Limb (tissue), 2 donors: Measurements from ENCODE around the gene CLDN14.

ENCODE experiments used
- DNase-seq, 2 donors: peaks; one replicate each; pipeline ENCODE4 v3.0.0-alpha.2; 2016; ENCODE audit errors: extremely low spot score in 2 of 2

The CLDN14 gene

DNA sequence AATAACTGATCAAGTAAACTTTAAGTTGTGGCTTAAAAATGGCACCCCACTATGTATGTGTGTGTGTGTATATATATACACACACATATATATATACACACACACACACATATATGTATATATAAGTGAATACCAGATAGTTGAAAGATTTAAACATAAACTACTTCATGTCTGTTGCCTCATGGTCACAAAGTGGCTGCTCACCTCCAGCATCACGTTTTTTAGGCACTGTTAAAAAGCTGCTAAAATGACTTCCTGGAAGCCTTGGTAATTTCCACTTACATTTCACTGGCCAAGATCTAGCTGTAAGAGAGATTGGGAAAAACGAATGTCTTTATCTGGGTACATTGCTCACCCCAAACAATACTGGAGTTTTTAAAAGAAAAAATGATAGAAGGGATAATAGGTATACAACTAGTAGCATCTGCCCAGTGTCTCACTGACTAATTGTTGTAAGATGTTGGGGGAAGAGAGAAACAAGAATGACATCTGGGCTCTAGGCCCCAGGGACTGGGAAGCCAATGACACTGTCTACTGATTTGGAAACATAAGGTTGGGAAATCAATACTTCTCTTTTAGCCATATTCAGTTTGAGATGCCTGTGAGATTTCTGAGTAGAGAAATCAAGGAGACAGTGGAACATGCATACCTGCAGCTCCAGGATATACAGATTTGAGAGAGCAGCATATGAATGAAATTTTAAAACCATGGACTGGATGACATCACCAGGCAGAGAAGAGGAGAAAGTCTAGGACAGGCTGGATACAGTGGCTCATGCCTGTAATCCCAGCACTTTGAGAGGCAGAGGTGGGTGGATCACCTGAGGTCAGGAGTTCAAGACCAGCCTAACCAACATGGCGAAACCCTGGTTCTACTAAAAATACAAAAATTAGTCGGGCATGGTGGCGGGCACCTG is 42.8 kb downstream of the CLDN14 start:
- no peak for DNase-seq

GRCh38 chr21:36434144-36434543 is 45.8 kb downstream of the CLDN14 start:
- DNase-seq = no peak

- no peak for DNase-seq
Measured at GRCh38 chr21:36433059-36433709, 46.7 kb downstream of the CLDN14 start.

DNA sequence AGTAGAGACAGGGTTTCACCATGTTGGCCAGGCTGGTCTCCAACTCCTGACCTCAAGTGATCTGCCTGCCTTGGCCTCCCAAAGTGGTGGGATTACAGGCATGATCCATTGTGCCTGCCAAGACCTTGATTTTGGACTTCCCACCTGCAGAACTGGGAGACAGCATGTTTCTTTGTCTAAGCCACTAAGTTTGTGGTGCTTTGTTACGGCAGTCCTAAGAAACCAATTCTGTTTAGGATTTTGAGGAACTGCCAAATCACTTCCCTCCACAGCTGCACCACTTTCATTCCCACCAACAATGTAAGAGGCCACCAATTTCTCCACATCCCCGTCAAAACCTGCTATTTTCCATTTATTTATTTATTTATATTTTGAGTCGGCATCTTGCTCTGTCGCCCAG is 48.7 kb downstream of the CLDN14 start:
- no peak for DNase-seq

- no peak for DNase-seq
Measured at GRCh38 chr21:36430841-36431240, 49.1 kb downstream of the CLDN14 start.

- DNase-seq = peak in 1 of 2 donors; percentile 27
Measured at GRCh38 chr21:36429947-36430546, 49.9 kb downstream of the CLDN14 start.

GRCh38 chr21:36428761-36429432 is 51.0 kb downstream of the CLDN14 start:
- no peak for DNase-seq

- no peak for DNase-seq
Measured at GRCh38 chr21:36427502-36427901, 52.4 kb downstream of the CLDN14 start.

DNA sequence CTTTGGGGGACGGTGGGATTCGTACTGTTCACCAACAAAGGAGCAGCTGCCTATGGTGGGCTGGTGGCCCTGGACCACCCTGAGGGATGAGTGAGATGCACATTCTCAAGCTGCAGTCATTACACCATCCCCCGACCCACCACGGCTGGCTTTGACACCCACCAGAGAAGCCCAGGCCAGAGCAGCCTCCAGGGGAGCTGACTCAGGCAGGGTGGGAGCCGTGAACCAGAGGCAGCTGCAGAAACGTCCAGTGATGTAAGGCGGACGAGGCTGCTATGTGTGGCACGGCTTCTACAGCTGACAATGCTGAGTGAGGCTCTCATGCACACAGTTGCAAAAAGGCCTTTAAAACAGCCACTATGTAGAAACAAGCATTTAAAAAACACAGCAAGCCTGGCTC is 54.6 kb downstream of the CLDN14 start:
- no peak for DNase-seq

DNA sequence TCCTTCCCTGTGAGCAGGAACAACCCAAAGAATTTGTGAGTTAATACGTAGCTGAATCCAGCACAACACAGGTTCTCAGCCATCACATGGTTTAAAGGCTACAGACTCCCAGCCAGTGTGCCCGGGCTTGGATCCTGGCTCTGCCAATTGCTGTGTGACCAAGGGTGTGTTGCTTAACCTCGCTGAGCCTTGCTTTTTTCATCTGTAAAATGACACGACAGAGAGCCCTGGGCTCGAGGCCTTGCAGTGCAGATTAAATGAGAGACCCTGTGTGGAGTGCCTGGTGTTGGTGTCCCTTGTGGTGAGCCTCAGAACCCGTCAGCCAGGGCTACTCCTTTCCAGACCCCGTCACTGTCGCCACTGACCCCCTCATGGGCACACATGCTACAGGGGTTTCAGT is 55.3 kb downstream of the CLDN14 start:
- DNase-seq = no peak

GRCh38 chr21:36423771-36424433 is 56.0 kb downstream of the CLDN14 start:
- DNase-seq = no peak

DNA sequence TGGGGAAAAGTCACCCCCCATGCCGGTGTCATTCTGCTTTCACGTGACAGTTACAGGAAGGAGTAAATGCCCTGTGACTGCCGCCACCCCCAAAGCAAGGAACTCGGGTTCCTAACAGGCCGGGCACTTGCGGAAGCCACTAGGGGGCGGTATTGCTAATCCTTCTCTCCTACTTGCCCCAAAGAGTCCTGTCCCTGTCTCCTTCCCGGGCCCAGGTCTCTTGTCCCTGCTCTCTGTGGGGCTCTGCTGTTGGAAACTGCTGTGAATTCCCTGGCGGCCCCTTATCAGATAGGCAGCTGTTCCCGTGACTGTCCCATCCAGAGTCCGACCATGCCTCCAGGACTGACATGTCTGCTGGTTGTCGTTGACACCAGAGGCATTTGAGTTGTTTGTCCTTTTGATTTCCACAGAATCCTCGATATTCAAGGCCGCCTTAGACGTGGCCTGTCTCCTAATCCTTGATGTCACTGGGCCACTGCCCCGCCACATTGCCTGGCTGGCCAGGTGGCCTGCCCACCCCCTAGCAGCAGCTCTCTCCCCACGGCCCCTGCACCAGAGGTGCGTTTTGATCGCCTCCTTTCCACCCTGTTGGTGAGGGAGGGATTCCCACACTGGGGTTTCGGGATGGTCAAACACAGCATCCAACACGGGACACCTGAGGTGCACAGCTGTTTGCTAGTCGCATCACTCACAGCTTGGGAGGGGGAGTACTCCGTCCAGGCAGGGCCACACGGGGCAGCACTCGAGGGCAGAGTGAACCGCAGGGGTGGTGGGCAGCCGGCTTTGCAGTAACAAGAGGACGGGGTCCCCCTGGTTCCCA is 57.4 kb downstream of the CLDN14 start:
- DNase-seq = peak in 1 of 2 donors; percentile 60

DNA sequence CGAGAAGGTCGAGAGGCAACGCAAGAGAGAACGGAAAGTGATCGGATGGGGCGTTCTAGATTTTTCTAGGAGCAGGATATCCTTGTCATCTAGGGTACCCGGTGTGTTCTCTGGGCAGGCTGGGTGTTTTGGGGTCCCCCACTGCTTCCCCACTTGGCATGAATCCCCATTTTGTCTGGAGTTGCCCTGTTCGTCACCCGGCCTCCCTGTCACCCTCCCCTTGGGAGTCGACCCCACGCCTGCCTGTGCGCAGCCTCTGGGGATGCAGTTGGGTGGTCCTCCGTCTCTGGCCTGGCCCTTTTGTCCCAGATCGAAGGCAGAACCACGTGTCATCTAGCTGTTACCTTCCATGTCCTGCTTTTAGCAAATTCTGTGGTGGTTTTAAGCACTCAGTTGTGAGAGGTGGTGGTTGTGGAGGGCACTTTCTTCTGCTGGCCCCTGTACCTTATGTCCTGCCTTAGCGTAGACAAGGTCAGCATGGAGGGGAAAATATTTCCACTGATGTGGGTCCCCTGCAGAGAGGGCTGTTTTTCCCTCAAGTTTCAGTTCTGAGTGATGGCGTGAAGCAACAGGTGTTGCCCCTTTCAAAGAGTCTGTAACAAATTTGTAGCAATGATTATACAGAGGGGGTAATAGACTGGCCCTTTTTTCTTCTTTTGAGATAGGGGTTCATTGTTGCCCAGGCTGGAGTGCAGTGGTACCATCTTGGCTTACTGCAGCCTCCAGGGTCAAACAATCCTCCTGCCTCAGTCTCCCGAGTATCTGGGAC is 59.2 kb downstream of the CLDN14 start:
- no peak for DNase-seq

DNA sequence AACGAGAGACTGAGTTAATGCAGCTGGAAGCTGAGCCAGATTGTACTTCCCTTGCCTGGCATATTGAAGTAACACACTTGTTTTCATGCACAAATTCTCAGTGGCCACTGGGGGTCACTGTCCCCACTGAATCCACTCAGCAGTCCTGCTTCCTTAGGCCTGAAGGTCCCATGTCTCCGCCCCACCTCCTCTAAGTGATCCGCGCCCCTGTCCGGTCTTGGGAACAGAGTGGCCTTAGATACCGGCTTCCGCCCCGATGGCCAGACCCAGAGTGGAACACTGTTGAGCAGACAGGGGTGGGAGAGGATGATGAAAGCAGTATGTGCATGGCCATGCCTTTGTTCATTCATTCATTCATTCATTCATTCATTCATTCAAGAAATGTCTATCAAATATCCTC is 59.9 kb downstream of the CLDN14 start:
- DNase-seq = peak; percentile 83 to 86

GRCh38 chr21:36419241-36419640 is 60.7 kb downstream of the CLDN14 start:
- DNase-seq = no peak

GRCh38 chr21:36415375-36415774 is 64.5 kb downstream of the CLDN14 start:
- no peak for DNase-seq

GRCh38 chr21:36412916-36413315 is 67.0 kb downstream of the CLDN14 start:
- DNase-seq = no peak

DNA sequence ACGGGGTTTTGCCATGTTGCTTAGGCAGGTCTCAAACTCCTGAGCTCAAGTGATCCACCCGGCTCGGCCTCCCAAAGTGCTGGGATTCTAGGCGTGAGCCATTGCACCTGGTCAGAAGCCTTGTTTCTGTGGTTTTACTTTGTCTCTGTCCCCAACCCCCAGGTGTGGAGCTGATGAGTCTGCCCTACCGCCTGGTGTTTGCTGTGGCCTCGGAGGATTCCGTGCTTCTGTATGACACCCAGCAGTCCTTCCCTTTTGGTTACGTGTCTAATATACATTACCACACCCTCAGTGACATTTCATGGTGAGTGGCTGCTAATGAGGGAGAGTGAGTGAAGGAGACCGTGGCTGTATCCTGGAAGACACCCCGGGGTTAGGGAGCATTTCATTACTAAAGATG is 68.6 kb downstream of the CLDN14 start:
- DNase-seq = no peak
